Osteocyte (in vitro differentiated cells): ENCODE data around the gene RAB43. TPM values are rescaled to one million over a fixed set of nuclear protein-coding genes. Genes with fewer than 3 reads are reported as not detected.

Experiments used
- DNase-seq: peaks from one replicate; pipeline ENCODE4 v3.0.0; 2021; ENCODE audit warnings: mixed read lengths; ENCODE audit not compliant: unreplicated experiment; ENCODE audit errors: extremely low spot score
- H3K27ac Mint-ChIP-seq: one replicate; pipeline ENCODE4 v1.8.0; 2021; ENCODE audit warnings: mild to moderate bottlenecking, mixed read lengths; ENCODE audit not compliant: unreplicated experiment
- H3K27me3 Mint-ChIP-seq: one replicate; pipeline ENCODE4 v1.8.0; 2021; ENCODE audit warnings: mixed read lengths; ENCODE audit not compliant: unreplicated experiment
- H3K36me3 Mint-ChIP-seq: one replicate; pipeline ENCODE4 v1.8.0; 2021; ENCODE audit warnings: mixed read lengths; ENCODE audit not compliant: unreplicated experiment
- H3K4me1 Mint-ChIP-seq: one replicate; pipeline ENCODE4 v1.8.0; 2021; ENCODE audit warnings: mixed read lengths; ENCODE audit not compliant: unreplicated experiment
- H3K4me3 Mint-ChIP-seq: one replicate; pipeline ENCODE4 v1.8.0; 2021; ENCODE audit warnings: mild to moderate bottlenecking, moderate library complexity, mixed read lengths; ENCODE audit not compliant: unreplicated experiment
- H3K9me3 Mint-ChIP-seq: one replicate; pipeline ENCODE4 v1.8.0; 2021; ENCODE audit warnings: mixed read lengths; ENCODE audit not compliant: unreplicated experiment
- CTCF ChIP-seq: fragments of 200-600 bp; sonication (generic); IDR thresholded peaks from 2 replicates; pipeline ENCODE4 v1.5.0; 2021; ENCODE audit warnings: antibody characterized with exemption, mild to moderate bottlenecking, moderate library complexity
- total RNA-seq: library from RNA; stranded (reverse); gene quantifications from 2 replicates; pipeline ENCODE4 v1.2.1, GENCODE V29; 2021

RAB43 gene
- total RNA-seq, 1 donor from 2014 or later, result 23.2 TPM

DNA sequence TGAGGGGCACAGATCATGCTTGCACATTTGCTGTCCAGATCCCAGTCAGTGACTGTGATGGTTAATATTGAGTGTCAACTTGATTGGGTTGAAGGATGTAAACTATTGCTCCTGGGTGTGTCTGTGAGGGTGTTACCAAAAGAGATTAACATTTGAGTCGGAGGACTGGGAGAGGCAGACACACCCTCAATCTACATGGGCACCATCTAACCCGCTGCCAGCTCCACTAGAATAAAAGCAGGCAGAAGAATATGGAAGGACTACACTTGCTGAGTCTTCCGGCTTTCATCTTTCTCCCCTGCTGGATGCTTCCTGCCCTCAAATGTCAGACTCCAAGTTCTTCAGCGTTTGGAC, 55.9 kb downstream of the RAB43 start:
- H3K4me3 Mint-ChIP-seq, result no peak overlapping the region
- no peaks in the 10 kb centered on the region for H3K9me3 Mint-ChIP-seq
- DNase-seq, result no peak
- no peak for TF ChIP-seq CTCF
- H3K36me3 Mint-ChIP-seq, result no peaks in the 10 kb centered on the region
- no peak overlapping the region for H3K27ac Mint-ChIP-seq
- no peaks in the 10 kb centered on the region for H3K4me1 Mint-ChIP-seq
- H3K27me3 Mint-ChIP-seq, result peaks cover 14% of the 10 kb centered on the region

GRCh38 chr3:129065016-129065719, 56.4 kb downstream of the RAB43 start:
- no peak overlapping the region for H3K27ac Mint-ChIP-seq
- peaks cover 14% of the 10 kb centered on the region for H3K27me3 Mint-ChIP-seq
- no peak for TF ChIP-seq CTCF
- H3K4me1 Mint-ChIP-seq, result no peaks in the 10 kb centered on the region
- DNase-seq, result no peak
- no peaks in the 10 kb centered on the region for H3K36me3 Mint-ChIP-seq
- H3K9me3 Mint-ChIP-seq, result no peaks in the 10 kb centered on the region
- H3K4me3 Mint-ChIP-seq, result no peak overlapping the region

GRCh38 chr3:129063841-129064482, 57.6 kb downstream of the RAB43 start:
- Mint-ChIP-seq H3K4me3 (no peak overlapping the region), H3K4me1 (no peaks in the 10 kb centered on the region), H3K9me3 (no peaks in the 10 kb centered on the region), H3K27me3 (peaks cover 14% of the 10 kb centered on the region), H3K27ac (no peak overlapping the region), H3K36me3 (no peaks in the 10 kb centered on the region)
- no peak for DNase-seq
- TF ChIP-seq CTCF, result no peak

- Mint-ChIP-seq H3K27ac (no peak overlapping the region), H3K27me3 (peaks cover 14% of the 10 kb centered on the region), H3K9me3 (no peaks in the 10 kb centered on the region), H3K4me1 (no peaks in the 10 kb centered on the region), H3K4me3 (no peak overlapping the region), H3K36me3 (no peaks in the 10 kb centered on the region)
- no peak for DNase-seq
- TF ChIP-seq CTCF, result no peak
Measured at GRCh38 chr3:129063091-129063640, 58.4 kb downstream of the RAB43 start.
